ENCODE data around the gene ST3GAL2.
A peak's percentile ranks its signal among the peaks of the same experiment; 100 is the strongest.
"Not testable (repeated sequence)": the region's sequence is repeated elsewhere in the genome, so short reads cannot be mapped to it uniquely, and the experiment has no call there.

DNA sequence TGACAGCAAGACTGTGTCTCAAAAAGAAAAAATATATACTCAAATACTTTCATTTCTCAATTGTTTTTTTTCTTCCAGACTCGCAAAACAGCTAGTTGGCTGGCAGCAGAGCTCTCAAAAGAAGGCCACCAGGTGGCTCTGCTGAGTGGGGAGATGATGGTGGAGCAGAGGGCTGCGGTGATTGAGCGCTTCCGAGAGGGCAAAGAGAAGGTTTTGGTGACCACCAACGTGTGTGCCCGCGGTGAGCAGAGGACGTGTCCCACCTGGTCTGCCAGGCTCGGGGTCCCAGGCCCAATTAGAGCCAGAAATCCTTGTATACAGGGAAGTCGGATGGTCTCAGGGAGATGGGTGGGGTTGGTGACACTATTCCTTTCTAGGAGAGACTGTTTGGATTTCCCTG is 68.8 kb downstream of the ST3GAL2 start:
- not testable (repeated sequence) for TF ChIP-seq POLR2A (IDR thresholded peaks at IDR 0.05)
- TF ChIP-seq, protein P1, sequence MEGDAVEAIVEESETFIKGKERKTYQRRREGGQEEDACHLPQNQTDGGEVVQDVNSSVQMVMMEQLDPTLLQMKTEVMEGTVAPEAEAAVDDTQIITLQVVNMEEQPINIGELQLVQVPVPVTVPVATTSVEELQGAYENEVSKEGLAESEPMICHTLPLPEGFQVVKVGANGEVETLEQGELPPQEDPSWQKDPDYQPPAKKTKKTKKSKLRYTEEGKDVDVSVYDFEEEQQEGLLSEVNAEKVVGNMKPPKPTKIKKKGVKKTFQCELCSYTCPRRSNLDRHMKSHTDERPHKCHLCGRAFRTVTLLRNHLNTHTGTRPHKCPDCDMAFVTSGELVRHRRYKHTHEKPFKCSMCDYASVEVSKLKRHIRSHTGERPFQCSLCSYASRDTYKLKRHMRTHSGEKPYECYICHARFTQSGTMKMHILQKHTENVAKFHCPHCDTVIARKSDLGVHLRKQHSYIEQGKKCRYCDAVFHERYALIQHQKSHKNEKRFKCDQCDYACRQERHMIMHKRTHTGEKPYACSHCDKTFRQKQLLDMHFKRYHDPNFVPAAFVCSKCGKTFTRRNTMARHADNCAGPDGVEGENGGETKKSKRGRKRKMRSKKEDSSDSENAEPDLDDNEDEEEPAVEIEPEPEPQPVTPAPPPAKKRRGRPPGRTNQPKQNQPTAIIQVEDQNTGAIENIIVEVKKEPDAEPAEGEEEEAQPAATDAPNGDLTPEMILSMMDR (IDR thresholded peaks at IDR 0.05): peak; percentile 26 to 59

Measured in suprapubic skin (tissue), 3 donors.